HG03280 (cell line): ENCODE results near the gene COLEC12.

Source experiments
- ATAC-seq: cut with Tn5 transposase; IDR thresholded peaks from one replicate; pipeline ENCODE4 v1.9.1; 2021; ENCODE audit warnings: mild to moderate bottlenecking, moderate library complexity; ENCODE audit not compliant: unreplicated experiment

COLEC12 gene

DNA sequence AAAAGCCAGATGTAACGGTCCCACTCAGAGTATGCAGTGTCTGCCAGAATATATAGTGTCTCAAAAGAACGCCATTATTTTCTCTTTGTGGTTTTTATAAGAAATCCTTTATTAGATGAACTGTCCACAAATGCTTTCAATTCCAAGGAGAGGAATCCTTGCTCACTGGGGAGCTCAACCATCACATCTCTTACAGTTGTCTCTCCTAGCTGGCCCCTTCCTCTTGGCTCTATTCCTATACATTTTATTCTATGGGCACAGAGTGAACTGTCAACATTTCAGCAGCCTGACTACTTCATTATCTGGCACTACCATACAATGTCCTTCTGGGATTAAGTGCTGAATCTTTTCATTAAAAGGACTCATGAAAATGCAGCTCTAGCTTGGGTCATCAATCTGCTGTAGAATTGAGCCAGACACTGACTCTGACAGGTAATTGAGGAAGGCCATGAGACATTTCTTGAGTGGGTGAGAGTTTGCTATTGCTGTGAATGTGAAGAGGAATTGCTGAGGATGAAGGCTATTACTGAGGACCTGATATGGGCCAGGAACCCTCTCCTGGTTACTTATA lies 136.2 kb downstream of the COLEC12 start:
- no peak for ATAC-seq

DNA sequence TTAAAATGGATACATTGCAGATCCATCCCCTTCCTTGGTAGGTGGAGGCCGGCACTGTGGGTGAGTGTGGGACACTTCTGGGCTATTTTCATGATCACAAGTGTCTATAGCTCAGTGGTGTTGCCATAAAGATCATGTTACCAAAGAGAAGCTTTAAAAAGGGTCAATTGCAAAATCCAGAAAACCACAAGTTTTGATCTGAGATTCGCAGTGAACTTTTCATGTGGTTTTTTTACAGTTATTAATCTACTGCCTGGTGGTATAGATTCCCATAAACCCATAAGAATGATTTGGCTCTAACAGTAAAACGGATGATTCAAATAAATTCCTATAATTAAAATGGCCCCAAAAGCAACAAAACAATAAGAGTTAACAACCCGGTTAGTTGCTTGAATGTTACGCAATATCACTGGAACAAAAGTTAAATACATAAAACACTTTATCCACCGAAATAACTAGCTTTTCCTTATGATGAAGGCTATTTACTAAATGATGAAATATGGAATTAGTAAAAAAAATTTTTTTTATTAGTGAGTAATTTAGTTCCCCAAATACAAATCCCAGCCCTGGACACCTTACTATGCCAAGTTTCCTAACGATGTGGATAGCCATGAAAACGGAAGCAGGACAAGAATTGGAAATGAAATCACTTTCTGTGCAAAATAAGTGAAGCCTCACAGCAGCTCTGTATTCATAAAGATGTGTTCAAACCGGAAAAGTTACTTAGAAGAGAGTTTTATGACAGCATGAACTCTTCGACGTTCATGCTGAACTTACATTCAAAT lies 137.0 kb downstream of the COLEC12 start:
- ATAC-seq: no peak

DNA sequence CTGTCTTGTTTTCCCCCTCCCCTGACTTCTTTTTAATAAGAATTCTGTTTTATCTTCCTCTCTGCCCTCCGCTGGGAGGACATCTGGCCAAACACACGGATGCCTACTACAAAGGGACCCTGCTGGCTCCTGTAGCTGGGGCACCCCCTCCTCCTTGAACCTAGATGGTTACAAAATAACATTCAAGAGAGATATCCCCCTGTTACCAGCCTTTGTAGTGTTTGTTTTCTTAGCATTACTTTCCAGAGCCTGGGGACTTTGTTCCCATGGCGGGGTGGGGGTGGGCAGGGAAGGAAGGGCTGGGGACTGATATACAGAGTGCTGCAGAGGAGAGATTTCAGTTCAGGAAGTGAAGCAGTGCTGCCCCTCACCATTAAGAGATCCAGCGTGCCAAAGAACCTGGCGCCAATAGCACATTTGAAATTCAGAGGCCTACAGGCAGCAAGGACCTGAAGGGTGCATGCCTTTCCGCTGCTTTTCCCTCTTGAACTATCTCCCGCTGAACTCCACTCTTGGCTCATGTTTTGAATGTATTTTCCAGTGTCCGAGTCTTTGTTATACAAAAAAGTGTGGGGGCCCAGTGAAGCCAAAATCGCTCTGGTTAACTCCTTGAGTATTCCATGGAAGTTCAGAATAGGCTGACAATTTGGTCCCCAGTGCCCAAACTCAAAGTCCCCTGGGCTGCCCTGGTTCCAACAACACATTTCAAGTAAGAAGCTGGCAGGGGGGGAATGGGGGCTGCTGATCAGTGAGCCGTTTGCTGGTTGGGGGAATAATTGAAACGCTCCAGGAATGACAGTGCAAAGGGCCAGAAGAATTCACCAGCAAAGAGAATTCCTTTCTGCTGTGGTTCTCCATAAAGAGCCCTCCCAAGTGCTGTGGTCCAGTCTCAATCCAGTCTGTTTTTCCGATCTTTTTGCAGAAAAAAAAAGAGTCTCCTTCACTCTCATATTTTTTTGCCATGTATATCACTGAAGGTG lies 137.9 kb downstream of the COLEC12 start:
- ATAC-seq: no peak

DNA sequence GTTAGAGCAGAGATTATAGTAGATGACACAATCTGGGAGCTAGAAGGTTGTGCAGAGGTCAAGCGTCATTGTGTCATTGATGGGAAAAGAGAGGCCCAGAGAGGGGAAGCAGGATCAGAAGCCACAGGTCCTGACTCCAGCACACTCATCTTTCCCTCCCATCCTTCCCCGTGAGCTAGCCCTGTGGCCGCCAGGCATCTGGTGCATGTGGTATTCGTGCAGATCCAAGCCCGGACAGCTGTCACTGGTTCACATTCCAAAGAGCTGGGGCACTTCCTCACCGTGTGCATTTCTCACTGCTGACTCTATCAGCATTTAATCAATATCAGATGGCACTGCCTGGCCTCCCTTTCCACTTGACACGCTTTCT lies 138.6 kb downstream of the COLEC12 start:
- ATAC-seq: no peak

DNA sequence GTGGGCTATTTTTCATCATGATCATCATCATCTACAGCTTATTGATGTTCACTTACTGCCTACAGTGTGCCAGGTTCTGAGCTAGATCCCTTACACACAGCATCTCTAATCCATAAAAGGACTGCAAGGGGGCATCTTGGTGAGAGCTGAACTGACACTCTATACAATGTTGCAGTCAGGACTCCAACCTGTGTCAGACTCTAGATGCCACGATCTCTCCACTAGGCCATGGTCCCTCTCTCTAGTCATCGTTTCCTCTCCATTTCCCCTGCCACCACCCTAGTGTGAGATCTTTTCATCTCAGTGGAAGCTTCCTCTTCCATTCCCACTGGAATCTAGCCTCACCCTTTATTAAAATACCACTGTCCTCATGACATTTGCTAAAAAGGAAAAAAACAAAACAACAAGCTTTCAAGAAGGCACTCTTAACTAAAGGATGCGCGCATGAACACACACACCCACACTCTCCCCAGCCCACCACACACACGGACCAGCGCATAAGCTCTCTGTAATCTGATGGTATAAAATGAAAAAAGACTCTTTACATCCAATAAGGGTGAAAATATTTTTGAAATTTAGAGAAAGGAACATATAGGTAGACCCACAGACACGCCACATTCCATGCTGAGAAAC lies 139.3 kb downstream of the COLEC12 start:
- ATAC-seq: no peak

DNA sequence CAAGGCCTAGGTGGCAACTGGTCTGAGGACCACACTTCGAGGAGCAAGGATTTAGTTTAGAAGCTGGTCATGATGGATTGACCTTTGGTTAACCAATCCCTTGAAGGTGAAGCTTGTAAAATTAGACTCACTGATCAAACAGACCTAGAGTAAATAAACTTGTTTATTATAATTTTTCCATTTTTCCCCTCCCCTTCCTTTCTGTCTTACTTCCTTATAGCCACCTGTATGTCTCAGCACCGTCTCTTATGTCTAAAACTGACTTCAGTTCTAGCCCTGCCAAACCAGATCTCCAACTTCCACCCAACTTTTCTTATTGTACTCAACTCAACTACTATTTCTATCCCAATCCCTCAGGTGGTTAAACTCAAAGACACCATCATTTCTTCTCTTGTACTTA lies 139.8 kb downstream of the COLEC12 start:
- no peak for ATAC-seq

DNA sequence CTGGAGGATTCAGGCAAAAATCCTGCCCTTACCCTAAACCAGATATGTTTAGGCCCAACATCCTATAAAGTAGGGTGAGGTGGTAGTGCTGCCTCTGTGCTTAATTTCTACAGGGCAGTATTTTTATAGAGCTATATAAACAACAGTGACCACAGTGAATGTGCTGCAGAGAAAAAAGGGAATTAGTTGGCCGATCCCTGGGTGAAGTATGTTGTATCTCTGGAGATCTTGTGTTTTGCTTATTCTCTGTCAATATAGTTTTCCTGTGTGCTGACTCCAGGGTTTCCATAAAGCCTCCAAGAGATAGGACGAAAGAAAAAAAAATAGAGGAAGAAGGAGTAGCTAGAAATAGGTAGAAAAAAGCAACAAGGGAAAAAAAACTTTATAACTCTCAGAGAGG lies 143.7 kb downstream of the COLEC12 start:
- no peak for ATAC-seq

DNA sequence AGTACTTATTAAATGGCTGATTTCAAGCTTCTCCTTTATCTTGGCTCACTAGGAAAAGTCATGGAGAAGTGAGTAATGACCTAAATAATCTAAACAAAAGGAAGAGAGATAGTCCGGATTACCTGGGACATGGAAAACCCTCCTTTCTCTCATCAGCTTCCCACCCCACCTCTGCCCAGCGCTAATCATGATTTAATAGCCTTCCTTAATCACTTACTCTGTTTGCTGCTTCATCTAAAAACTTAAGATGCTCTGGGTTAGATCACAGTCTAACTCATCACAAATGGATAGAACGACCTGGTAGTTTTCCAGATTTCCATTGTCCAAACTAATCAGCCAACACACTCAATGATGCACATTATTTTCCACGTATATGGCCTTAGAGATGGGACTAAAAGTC lies 144.8 kb downstream of the COLEC12 start:
- ATAC-seq: no peak

DNA sequence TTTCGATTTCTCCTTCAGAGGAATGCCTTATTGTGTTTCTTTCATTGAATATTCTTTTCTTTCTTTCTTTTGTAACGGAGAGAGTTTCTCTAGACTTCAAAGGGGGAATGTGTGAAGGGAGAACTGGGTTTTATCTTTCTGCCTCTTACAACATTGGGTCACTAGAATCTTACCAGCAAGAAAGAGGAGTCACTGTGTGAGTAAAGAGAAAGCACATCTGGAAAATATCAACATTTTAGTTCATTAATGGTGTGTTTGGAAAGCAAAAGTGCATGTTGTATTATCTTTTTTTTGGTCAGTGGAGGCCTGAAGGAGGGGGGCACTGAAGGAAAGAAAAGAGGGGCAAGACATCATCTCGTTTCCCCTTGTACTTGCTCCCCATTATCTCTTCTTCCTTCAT lies 146.0 kb downstream of the COLEC12 start:
- no peak for ATAC-seq

DNA sequence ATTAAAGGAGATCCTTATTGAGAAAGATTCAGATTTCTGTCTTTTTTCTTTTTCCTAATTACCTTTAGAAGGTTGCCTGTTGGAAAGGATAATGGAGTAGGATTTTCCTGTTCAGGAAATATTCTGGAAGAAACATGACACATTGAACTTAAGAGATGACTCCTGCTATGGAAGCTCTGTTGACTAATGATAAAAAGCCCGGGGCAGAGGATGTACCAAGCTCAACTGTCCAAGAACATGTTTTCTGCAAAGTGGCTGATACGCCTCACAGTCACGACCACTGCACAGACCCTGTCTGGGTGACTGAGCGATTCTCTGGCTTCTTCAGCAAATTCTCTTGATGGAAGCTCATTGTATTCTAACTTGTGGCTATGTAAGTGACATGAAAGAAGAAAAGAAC lies 146.5 kb downstream of the COLEC12 start:
- no peak for ATAC-seq

DNA sequence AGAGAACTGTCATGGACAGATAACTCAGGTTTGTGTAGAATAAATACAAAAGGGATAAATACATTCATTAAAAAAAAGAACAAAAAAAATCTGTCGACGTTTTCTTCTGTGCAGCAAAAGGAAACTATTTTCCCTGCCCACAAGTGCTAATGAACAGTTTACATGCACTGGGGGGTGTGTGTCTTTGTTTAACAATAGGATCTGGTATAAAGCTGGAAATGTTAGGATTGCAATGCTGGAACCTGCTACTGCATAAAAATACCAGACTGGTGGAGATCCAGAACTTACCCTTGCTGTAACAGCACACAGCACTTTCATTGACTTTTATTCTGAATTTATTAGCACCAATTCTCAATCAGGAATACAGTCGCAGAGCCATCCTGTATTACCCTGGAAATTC lies 148.1 kb downstream of the COLEC12 start:
- ATAC-seq: no peak

DNA sequence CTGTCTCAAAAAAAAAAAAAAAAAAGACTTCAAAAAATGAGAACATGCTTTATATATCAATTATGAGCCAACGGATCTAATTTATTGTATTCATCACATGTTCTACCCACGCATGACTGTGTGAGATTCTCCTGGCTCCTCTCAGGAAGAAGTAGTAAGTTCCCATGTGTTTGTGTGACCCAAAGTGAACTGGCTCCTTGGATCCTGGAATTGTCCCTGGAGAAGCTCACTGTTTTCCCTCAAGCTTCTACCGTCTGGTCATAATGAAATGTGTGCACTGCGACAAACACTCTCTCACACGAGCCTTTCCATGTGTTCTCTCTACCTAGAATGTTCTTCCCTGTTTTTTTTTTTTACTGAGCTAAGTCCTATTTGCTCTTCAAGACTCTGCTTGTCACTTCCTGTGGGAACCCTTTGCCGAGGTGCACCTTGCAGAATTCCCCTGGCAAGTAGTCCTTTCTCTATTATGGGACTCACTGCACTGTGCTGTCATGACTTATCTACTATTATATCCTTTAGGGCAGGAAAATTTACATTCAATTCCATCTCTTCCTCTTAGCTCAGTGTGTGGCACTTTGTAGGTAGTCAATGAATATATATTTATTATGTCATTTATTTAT lies 149.4 kb downstream of the COLEC12 start:
- no peak for ATAC-seq

DNA sequence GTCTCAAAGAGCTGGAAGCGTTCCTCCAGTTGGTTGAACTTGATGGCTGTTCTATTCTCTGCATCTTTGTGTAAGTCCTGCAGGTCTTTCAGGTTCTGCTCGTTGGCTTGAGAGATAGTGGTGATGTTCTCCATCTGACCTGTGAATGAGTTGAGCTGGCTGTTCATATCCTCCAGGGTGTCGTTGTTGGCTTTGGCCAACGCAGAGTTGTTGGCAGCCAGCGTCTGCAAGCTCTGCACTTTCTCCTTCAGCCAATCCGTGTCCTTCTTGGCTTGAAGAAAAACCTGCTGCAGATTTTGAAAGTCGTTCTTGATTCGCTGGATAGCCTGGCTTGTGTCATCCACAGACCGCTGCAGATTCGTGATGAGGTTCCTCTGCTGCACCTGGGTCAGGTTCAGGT lies 153.9 kb downstream of the COLEC12 start:
- ATAC-seq: no peak

DNA sequence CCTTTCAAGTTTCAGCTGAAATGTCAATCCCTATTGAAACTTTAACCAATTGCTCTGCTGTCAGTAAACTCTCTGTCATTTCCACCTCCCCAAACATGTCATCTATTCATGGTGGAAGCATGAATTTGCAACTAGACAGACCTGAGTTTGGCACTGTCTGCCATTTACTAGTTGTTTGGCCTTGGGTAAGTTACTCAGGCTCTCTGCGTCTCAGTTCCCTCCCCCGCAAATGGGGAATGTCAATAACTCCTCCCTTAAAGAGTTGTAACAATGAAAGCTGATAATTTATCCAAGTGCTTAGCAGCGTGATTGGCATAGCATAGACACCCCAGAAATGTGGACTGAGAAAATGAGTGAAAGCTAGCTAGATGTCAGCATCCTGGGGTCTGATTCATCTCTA lies 159.4 kb downstream of the COLEC12 start:
- ATAC-seq: no peak

DNA sequence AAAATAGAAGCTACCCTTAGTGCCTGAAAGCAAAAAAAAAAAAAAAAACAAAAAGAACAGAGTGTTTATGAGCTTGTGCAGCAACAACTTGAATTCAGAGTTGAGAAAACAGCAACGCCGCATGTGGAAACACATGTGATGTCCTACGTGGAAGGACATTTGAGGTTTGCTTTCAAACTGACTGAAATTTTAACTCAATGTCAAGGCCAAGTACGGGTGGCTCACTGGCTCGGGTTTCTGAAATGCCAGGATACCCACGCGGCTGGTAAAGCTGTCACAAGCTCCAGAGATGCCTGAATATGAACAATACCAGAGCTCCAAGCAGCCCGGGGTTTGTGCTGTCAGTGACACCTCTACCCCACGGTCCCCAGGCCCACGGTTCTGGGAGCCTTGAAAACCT lies 160.5 kb downstream of the COLEC12 start:
- ATAC-seq: no peak

DNA sequence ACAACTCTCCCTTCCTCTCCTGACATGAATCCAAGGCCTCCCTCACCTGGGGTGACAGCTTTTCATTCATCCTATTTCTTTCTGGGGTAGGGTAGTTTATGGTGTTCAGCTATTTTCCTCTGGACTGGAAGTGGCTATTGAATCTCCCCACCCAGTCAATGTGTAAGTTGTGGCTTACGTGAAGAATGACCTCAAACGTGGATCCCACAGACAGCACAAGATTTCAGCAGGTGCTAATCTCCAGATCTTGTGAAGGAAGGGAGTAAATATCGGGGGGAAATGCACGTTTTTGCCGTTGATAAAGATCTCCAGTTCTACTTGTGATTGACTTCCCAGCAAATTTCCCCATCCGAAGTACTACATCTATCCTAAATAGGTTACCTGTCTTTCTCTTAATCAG lies 161.3 kb downstream of the COLEC12 start:
- ATAC-seq: no peak

DNA sequence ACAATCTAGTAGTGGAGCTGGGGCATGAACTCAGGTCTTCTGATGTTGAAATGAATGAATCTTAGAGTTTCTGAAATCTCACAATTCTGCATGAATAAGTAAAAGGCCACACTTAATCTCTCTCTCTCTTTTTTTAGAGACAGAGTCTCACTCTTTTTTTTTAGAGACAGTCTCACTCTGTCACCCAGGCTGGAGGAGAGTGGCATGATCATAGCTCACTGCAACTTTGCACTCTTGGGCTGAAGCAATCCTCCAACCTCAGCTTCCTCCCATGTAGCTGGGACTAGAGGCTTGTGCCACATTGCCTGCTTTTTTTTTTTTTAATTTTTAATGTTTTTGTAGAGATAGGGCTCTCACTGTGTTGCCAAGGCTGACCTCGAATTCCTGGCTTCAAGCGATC lies 163.8 kb downstream of the COLEC12 start:
- no peak for ATAC-seq

DNA sequence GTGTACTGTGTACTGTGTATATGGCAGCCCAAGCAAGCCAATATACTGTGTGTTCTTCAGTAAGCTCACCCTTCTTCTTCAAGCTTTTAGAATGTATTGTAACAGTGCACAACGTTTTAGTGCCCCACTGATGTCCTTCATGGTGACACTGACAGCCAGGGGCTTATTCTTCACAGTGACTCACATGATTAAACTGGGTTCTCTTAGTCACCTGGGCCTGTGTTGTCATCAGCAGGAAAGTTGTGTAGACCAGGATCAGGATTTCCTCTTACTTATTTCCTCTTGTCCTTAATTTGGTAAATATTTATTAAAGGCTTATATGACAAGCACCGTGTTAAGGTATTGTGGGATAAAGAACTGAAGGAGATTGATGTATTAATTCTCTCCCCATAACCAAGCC lies 164.8 kb downstream of the COLEC12 start:
- no peak for ATAC-seq

DNA sequence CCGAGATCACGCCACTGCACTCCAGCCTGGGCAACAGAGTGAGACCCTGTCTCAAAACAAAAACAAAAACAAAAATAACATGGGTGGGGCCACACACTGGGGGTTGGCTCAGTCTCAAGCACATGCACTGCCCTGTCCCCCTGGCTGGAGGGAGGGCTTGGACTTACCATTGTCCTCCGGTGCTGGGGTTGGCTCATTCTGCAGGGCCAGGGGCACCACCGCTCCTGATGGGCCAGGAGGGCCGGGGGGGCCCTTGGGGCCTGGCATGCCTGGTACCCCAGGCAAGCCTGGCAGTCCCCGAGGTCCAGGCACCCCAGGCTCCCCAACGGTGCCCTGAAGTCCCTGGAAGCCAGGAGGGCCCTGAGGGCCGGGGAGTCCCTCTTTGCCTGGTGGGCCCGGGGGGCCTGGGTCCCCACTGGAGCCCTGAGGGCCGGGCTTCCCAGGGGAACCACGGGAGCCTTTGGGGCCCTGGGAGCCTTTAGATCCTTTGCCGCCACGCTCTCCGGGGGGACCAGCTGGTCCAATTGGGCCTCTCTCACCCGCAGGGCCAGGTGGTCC lies 165.8 kb downstream of the COLEC12 start:
- no peak for ATAC-seq

DNA sequence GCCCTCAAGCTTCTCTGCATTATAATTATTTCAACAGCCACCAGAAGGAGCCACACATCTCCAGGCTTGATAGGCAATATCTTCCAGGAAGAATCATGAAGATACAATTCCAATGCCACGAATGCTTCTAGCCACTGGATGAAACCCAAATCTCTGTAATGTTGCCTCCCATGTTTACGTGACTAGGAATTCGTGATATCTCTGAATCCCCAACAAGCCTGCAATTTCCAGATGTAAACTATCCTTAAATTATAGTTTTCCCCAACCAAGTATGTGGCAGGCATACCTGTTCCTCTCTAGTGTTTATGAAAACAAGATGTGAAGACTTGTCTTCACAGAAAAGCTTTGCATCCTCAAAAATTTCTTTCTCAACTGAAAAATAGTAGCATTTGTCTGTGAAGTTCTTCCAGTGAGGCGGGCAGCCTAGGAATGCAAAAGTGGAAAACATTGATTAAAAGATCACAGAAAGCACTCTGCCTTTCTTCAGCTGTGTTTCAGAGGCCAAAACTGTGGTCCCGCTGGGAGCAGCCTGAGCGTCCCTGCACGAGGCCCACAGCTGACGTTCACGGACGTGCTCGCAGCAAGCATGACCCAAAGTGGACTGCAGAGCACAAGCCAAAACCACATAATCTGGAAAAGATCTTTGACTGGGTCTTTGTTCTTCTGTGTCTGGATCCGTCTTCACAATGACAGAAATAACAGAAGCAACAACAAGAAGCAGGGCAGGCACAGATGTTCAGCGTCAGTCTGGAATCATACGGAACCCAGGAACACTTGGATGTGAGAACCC lies 167.6 kb downstream of the COLEC12 start:
- no peak for ATAC-seq
